Measurements from ENCODE around the gene ZFAND6.

Gene ZFAND6

GRCh38 chr15:80161468-80162016 lies 102.1 kb downstream of the ZFAND6 start:
- Histone ChIP-seq H3K79me1 (ENCODE audit: low read length) (no peaks in the 10 kb centered on the region), H3K14ac (ENCODE audit: low read length) (no peak overlapping the region), H4K91ac (ENCODE audit: low read depth, low read length) (no peak overlapping the region), H3K4me1 (ENCODE audit: control insufficient read depth in 1 of 2, insufficient read depth in 2 of 2, low read length in 2 of 2) (peaks cover 9 to 14% of the 10 kb centered on the region in 2 experiments), H2BK12ac (ENCODE audit: low read length) (no peak overlapping the region), H3K27ac (ENCODE audit: low read depth, low read length) (no peak overlapping the region), H2BK120ac (ENCODE audit: insufficient read depth, low read length, poor library complexity) (no peak overlapping the region), H3K4me2 (ENCODE audit: low read length) (no peak overlapping the region), H2AFZ (ENCODE audit: insufficient read depth, low read length, poor library complexity) (no peak overlapping the region), H3K9ac (ENCODE audit: low read length) (no peak overlapping the region), H4K12ac (ENCODE audit: low read depth, low read length) (no peak overlapping the region), H3K4ac (ENCODE audit: low read depth, low read length) (no peak overlapping the region), H2BK5ac (ENCODE audit: low read depth, low read length, poor library complexity) (no peak overlapping the region), H3K79me2 (ENCODE audit: control insufficient read depth, insufficient read depth, low read length, poor library complexity) (no peaks in the 10 kb centered on the region), H3K18ac (ENCODE audit: low read length) (no peak overlapping the region), H3K36me3 (ENCODE audit: control insufficient read depth in 1 of 2, insufficient read depth in 2 of 2, low read length in 2 of 2) (peaks cover 0 to 3% of the 10 kb centered on the region in 2 experiments), H3K9me3 (ENCODE audit: insufficient read depth, low read depth, low read length) (no peaks in the 10 kb centered on the region), H3K27me3 (ENCODE audit: insufficient read depth, low read length) (no peaks in the 10 kb centered on the region), H3K23ac (ENCODE audit: low read length) (no peak overlapping the region), H3K4me3 (ENCODE audit: low read depth, low read length) (no peak overlapping the region), H4K8ac (ENCODE audit: low read depth, low read length) (no peak overlapping the region), H2AK5ac (ENCODE audit: low read length) (no peak overlapping the region)
- DNase-seq, result no peak
- WGBS (ENCODE audit: extremely low coverage, insufficient coverage, insufficient read length), result no CpG with 5 or more reads among the region's 6 CpGs

- no peak overlapping the region for H2AK5ac ChIP-seq (ENCODE audit: low read length)
- H3K9me3 ChIP-seq (ENCODE audit: insufficient read depth, low read depth, low read length), result no peaks in the 10 kb centered on the region
- no peak overlapping the region for H3K27ac ChIP-seq (ENCODE audit: low read depth, low read length)
- H3K4ac ChIP-seq (ENCODE audit: low read depth, low read length), result no peak overlapping the region
- peaks cover 0 to 3% of the 10 kb centered on the region in 2 experiments for H3K36me3 ChIP-seq (ENCODE audit: control insufficient read depth in 1 of 2, insufficient read depth in 2 of 2, low read length in 2 of 2)
- H3K79me1 ChIP-seq (ENCODE audit: low read length), result no peaks in the 10 kb centered on the region
- no peak overlapping the region for H2BK12ac ChIP-seq (ENCODE audit: low read length)
- no peak overlapping the region for H3K9ac ChIP-seq (ENCODE audit: low read length)
- no peak overlapping the region for H2BK5ac ChIP-seq (ENCODE audit: low read depth, low read length, poor library complexity)
- no peaks in the 10 kb centered on the region for H3K79me2 ChIP-seq (ENCODE audit: control insufficient read depth, insufficient read depth, low read length, poor library complexity)
- DNase-seq, result no peak
- no peak overlapping the region for H3K4me2 ChIP-seq (ENCODE audit: low read length)
- H3K4me3 ChIP-seq (ENCODE audit: low read depth, low read length), result no peak overlapping the region
- no peaks in the 10 kb centered on the region for H3K27me3 ChIP-seq (ENCODE audit: insufficient read depth, low read length)
- no peak overlapping the region for H4K8ac ChIP-seq (ENCODE audit: low read depth, low read length)
- no peak overlapping the region for H3K18ac ChIP-seq (ENCODE audit: low read length)
- no CpG with 5 or more reads among the region's 6 CpGs for WGBS (ENCODE audit: extremely low coverage, insufficient coverage, insufficient read length)
- no peak overlapping the region for H3K23ac ChIP-seq (ENCODE audit: low read length)
- no peak overlapping the region for H4K91ac ChIP-seq (ENCODE audit: low read depth, low read length)
- H3K4me1 ChIP-seq (ENCODE audit: control insufficient read depth in 1 of 2, insufficient read depth in 2 of 2, low read length in 2 of 2), result peaks cover 9 to 12% of the 10 kb centered on the region in 2 experiments
- H3K14ac ChIP-seq (ENCODE audit: low read length), result no peak overlapping the region
- H4K12ac ChIP-seq (ENCODE audit: low read depth, low read length), result no peak overlapping the region
- no peak overlapping the region for H2AFZ ChIP-seq (ENCODE audit: insufficient read depth, low read length, poor library complexity)
- H2BK120ac ChIP-seq (ENCODE audit: insufficient read depth, low read length, poor library complexity), result no peak overlapping the region
These were observed 102.6 kb downstream of the ZFAND6 start for GRCh38 chr15:80162059-80162554.

DNA sequence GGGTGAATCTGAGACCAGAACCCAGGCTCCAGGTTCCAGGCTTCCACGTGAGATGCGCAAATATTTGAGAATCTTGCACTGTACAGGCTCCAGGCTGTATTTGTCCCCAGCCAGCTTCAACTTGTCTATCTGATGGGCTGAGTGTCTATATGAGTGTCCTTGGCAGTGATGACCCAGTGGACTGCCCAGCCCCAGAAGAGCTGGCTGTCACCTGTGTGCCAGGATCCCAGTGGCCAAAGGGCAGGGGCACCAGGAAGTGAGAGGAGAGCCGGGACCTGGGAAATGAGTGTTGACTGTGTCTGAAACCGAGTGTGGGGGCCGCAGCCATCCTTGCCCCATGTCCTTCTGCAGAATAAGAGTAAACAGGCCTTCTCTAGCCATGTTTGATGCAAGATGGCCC lies 103.7 kb downstream of the ZFAND6 start:
- H3K36me3 ChIP-seq (ENCODE audit: control insufficient read depth in 1 of 2, insufficient read depth in 2 of 2, low read length in 2 of 2), result peaks cover 0 to 6% of the 10 kb centered on the region in 2 experiments
- no peak overlapping the region for H3K9ac ChIP-seq (ENCODE audit: low read length)
- no peak overlapping the region for H3K18ac ChIP-seq (ENCODE audit: low read length)
- no peak overlapping the region for H2BK5ac ChIP-seq (ENCODE audit: low read depth, low read length, poor library complexity)
- no peak overlapping the region for H3K4me3 ChIP-seq (ENCODE audit: low read depth, low read length)
- no peak overlapping the region for H2BK120ac ChIP-seq (ENCODE audit: insufficient read depth, low read length, poor library complexity)
- peaks cover 9 to 11% of the 10 kb centered on the region in 2 experiments for H3K4me1 ChIP-seq (ENCODE audit: control insufficient read depth in 1 of 2, insufficient read depth in 2 of 2, low read length in 2 of 2)
- DNase-seq, result no peak
- no peaks in the 10 kb centered on the region for H3K27me3 ChIP-seq (ENCODE audit: insufficient read depth, low read length)
- H3K9me3 ChIP-seq (ENCODE audit: insufficient read depth, low read depth, low read length), result no peaks in the 10 kb centered on the region
- no peak overlapping the region for H3K14ac ChIP-seq (ENCODE audit: low read length)
- H4K12ac ChIP-seq (ENCODE audit: low read depth, low read length), result no peak overlapping the region
- no peaks in the 10 kb centered on the region for H3K79me1 ChIP-seq (ENCODE audit: low read length)
- no peak overlapping the region for H3K27ac ChIP-seq (ENCODE audit: low read depth, low read length)
- H2AK5ac ChIP-seq (ENCODE audit: low read length), result no peak overlapping the region
- no peak overlapping the region for H2BK12ac ChIP-seq (ENCODE audit: low read length)
- H2AFZ ChIP-seq (ENCODE audit: insufficient read depth, low read length, poor library complexity), result no peak overlapping the region
- no CpG with 5 or more reads among the region's 5 CpGs for WGBS (ENCODE audit: extremely low coverage, insufficient coverage, insufficient read length)
- no peak overlapping the region for H3K4ac ChIP-seq (ENCODE audit: low read depth, low read length)
- H3K23ac ChIP-seq (ENCODE audit: low read length), result no peak overlapping the region
- H4K8ac ChIP-seq (ENCODE audit: low read depth, low read length), result no peak overlapping the region
- no peak overlapping the region for H3K4me2 ChIP-seq (ENCODE audit: low read length)
- no peaks in the 10 kb centered on the region for H3K79me2 ChIP-seq (ENCODE audit: control insufficient read depth, insufficient read depth, low read length, poor library complexity)
- no peak overlapping the region for H4K91ac ChIP-seq (ENCODE audit: low read depth, low read length)

DNA sequence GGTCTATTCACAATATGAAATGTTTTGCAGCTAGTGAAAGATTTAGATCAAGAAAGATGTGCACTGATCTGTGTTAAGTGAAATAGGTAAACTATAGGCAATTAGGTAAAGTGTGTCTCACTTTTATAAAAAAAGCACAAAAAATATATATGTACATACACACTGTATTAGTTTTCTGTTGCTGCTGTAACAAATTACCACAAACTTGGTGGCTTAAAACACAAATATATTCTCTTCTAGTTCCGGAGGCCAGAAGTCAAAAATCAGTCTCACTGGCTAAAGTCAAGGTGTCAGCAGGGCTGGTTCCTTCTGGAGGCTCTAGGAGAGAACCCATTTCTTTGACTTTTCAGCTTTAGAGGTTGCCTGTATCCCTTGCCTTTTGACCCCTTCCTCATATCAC lies 104.4 kb downstream of the ZFAND6 start:
- H3K79me2 ChIP-seq (ENCODE audit: control insufficient read depth, insufficient read depth, low read length, poor library complexity), result no peaks in the 10 kb centered on the region
- no peak overlapping the region for H2AK5ac ChIP-seq (ENCODE audit: low read length)
- DNase-seq, result no peak
- H3K4me3 ChIP-seq (ENCODE audit: low read depth, low read length), result no peak overlapping the region
- no peak overlapping the region for H3K4me2 ChIP-seq (ENCODE audit: low read length)
- H3K4ac ChIP-seq (ENCODE audit: low read depth, low read length), result no peak overlapping the region
- no peaks in the 10 kb centered on the region for H3K79me1 ChIP-seq (ENCODE audit: low read length)
- no CpG with 5 or more reads among the region's 1 CpG for WGBS (ENCODE audit: extremely low coverage, insufficient coverage, insufficient read length)
- H4K8ac ChIP-seq (ENCODE audit: low read depth, low read length), result no peak overlapping the region
- no peak overlapping the region for H3K18ac ChIP-seq (ENCODE audit: low read length)
- no peak overlapping the region for H4K91ac ChIP-seq (ENCODE audit: low read depth, low read length)
- no peaks in the 10 kb centered on the region for H3K27me3 ChIP-seq (ENCODE audit: insufficient read depth, low read length)
- no peak overlapping the region for H3K27ac ChIP-seq (ENCODE audit: low read depth, low read length)
- no peak overlapping the region for H2BK5ac ChIP-seq (ENCODE audit: low read depth, low read length, poor library complexity)
- no peak overlapping the region for H2BK120ac ChIP-seq (ENCODE audit: insufficient read depth, low read length, poor library complexity)
- H3K9me3 ChIP-seq (ENCODE audit: insufficient read depth, low read depth, low read length), result no peaks in the 10 kb centered on the region
- no peak overlapping the region for H2BK12ac ChIP-seq (ENCODE audit: low read length)
- H3K4me1 ChIP-seq (ENCODE audit: control insufficient read depth in 1 of 2, insufficient read depth in 2 of 2, low read length in 2 of 2), result peaks cover 9 to 11% of the 10 kb centered on the region in 2 experiments
- no peak overlapping the region for H4K12ac ChIP-seq (ENCODE audit: low read depth, low read length)
- H3K36me3 ChIP-seq (ENCODE audit: control insufficient read depth in 1 of 2, insufficient read depth in 2 of 2, low read length in 2 of 2), result peaks cover 0 to 6% of the 10 kb centered on the region in 2 experiments
- no peak overlapping the region for H3K9ac ChIP-seq (ENCODE audit: low read length)
- no peak overlapping the region for H2AFZ ChIP-seq (ENCODE audit: insufficient read depth, low read length, poor library complexity)
- no peak overlapping the region for H3K23ac ChIP-seq (ENCODE audit: low read length)
- no peak overlapping the region for H3K14ac ChIP-seq (ENCODE audit: low read length)
